GM19239 (cell line): ENCODE results near the gene MOB3B.
"Not testable (repeated sequence)": the region's sequence is repeated elsewhere in the genome, so short reads cannot be mapped to it uniquely, and the experiment has no call there.

Experiments
- DNase-seq: peaks from one replicate; pipeline ENCODE4 v3.0.0; 2011; ENCODE audit warnings: low spot score; ENCODE audit not compliant: insufficient read length
- FAIRE-seq: peaks from 2 replicates; lab custom pipeline; 2011; peaks lifted over from hg19 to GRCh38; lab: Jason Lieb, UNC

Gene MOB3B

GRCh38 chr9:27519466-27520465 lies 9.8 kb downstream of the MOB3B start:
- FAIRE-seq (no peak), DNase-seq (no peak)

GRCh38 chr9:27518809-27519208 lies 10.8 kb downstream of the MOB3B start:
- no peak for DNase-seq
- FAIRE-seq = no peak

DNA sequence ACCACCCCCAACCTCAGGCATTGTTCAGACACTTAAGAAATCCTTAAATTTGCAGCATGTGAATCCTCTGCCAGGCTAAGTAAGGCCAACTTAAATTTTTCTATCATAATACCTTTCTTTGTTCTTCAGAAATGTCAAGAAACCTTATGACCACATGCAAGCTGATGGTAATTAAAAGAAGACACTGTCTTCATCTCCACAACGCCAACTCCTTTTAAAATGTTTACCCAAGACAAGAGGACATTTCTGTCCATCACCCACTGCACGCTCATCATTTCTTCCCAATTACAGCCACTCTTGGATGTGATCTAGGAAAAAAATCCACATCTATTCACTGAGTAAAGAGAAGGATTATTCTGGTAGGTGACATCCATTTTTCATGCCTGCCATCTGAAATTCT lies 11.6 kb downstream of the MOB3B start:
- no peak for FAIRE-seq
- no peak for DNase-seq

DNA sequence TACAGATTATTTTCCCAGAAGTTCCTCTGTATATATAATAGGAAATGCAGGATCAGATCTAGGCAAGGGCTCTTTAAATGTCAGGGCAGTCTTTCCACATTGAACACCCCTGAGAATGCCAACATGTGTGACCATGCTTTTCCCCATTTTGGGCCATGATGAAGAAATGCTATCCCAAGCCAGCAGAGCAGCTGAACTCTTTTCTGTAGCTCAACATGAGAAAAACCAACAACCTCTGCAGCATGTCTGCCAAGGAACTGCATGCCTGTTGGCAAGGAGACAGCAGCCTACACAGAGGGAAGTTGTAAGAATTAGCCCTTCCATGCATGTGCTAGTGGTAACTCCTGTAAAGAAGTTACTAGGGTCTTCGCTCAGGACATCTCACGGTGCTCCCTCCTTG lies 15.1 kb downstream of the MOB3B start:
- DNase-seq (no peak), FAIRE-seq (no peak)

- FAIRE-seq = no peak
- no peak for DNase-seq
Observed at GRCh38 chr9:27511771-27512170, 17.8 kb downstream of the MOB3B start.

DNA sequence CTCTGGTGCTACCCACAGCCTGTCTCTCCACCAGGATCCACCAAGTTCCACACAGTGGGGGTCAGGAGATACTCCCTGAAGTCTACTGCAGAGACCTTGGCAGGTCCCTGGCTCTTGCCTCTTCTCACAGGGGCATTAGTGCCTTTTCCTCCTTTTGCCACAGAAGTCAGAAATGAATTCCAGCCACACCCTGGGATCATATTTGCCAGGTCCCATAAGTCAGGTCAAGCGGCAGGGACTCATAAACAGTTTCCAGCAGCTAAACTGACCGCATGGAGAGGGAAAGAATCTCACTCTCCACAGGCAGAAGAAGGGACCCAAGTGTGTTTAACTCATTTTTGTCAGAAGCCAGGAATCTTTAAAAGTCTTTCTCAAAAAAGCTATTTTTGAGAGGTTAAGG lies 18.8 kb downstream of the MOB3B start:
- DNase-seq (no peak), FAIRE-seq (no peak)

DNA sequence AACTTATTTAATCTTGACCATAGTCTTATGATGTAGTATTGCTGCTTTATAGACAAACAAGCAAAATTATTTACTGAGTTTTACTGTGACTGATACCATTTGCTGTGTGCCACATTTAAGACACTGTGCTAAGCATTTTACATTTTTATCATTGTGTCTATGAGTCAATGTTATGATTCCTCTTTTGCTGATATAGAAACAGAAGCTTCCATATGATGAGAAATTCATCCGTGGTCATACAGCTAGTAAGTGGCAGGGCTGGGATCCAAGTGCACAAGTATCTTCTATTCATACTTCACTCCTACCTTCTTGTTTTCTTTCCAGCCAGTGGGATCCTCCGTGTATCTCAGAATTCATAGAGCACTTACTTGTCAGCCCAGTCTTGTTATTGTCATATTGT lies 22.6 kb downstream of the MOB3B start:
- no peak for FAIRE-seq

GRCh38 chr9:27505744-27506161 lies 23.9 kb downstream of the MOB3B start:
- no peak for DNase-seq
- no peak for FAIRE-seq

More for the DNA sequence above, 22.6 kb downstream of the MOB3B start:
- DNase-seq = no peak

GRCh38 chr9:27504259-27504658 lies 25.4 kb downstream of the MOB3B start:
- FAIRE-seq (no peak), DNase-seq (no peak)

DNA sequence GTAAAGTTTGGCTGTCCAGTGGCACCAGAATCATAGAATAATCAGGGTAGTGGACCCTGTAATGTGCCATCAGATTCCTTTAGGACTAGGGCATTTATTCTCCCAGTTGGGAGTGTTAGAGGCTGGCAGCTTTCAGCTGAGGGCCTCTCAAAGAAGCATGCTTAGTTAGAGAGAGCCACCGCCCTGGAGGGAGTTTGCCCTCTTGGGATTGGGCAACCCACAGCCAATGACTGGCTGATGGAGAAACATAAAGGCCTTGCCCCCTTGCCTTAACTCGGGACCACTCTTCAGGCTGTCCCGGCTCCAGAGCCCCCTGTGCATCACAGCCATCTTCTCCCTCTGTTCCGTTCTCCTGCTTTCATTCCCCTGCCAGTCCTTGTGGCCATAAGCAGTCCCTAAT lies 26.0 kb downstream of the MOB3B start:
- DNase-seq (no peak), FAIRE-seq (no peak)

DNA sequence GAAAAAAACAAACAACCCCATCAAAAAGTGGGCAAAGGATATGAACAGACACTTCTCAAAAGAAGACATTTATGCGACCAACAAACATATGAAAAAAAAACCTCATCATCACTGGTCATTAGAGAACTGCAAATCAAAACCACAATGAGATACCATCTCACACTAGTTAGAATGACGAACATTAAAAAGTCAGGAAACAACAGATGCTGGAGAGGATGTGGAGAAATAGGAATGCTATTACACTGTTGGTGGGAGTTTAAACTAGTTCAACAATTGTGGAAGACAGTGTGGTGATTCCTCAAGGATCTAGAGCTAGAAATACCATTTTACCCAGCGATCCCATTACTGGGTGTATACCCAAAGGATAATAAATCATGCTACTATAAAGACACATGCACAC lies 28.7 kb downstream of the MOB3B start:
- not testable (repeated sequence) for DNase-seq

GRCh38 chr9:27499451-27499850 lies 30.2 kb downstream of the MOB3B start:
- peak; percentile 68 for FAIRE-seq
- DNase-seq = no peak

More for the DNA sequence above, 28.7 kb downstream of the MOB3B start:
- not testable (repeated sequence) for FAIRE-seq

DNA sequence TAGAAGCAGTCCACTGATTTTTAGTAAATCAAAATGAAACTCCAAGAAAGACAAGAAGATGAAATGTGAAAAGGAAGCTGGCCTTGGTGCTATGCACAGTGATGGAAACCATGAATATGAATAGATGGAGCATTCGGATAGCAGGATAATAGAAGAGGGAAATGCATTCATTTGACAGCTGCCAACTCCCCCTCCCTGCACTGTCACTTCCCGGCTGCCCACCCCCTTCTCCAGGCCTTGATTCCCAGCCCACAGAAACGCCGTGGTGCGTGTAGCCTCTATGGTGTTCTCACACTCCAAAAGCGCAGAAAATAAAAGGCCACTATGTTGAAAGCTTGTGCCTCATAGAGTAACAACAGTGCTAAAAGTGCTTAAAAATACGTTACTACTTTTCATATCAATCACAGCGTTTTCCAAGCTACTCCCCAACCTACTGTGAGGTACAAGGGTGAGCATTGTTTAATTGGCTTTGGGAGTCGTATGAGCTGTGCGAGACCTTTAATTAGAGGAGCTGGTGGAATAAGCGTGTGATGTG lies 31.7 kb downstream of the MOB3B start:
- FAIRE-seq (no peak), DNase-seq (no peak)

- FAIRE-seq (no peak), DNase-seq (no peak)
Observed at GRCh38 chr9:27496135-27496504, 33.5 kb downstream of the MOB3B start.

DNA sequence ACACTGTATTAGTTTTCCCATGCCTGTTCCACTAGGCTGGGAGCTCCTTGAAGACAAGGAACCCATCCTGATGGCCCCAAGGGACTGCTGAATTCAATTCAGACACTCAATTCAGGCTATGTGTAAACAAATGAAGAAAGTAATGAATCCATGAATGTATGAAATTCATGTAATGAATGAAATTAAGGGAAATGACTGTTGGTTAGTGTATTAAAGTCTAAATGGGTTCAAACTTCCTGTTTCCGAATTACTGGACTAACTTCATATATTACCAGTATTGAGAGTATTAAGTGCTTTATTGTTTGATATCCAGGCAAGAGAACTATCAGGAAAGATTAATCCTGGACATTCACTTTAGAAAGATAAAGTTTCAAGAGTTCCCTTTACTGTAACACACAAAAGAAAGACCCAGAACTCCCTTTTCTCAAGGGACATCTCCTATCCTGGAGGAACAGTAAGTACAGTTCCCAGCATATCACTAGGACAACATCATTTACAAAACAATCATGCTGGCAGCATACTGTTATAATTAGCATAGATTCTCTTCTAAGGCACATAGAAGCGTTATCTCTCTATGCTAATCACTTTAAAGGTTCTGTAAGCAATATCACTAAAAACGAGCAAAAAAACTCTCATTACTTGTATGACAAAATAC lies 34.0 kb downstream of the MOB3B start:
- DNase-seq (no peak), FAIRE-seq (peak; percentile 56)

GRCh38 chr9:27491154-27491553 lies 38.5 kb downstream of the MOB3B start:
- DNase-seq (no peak), FAIRE-seq (no peak)

DNA sequence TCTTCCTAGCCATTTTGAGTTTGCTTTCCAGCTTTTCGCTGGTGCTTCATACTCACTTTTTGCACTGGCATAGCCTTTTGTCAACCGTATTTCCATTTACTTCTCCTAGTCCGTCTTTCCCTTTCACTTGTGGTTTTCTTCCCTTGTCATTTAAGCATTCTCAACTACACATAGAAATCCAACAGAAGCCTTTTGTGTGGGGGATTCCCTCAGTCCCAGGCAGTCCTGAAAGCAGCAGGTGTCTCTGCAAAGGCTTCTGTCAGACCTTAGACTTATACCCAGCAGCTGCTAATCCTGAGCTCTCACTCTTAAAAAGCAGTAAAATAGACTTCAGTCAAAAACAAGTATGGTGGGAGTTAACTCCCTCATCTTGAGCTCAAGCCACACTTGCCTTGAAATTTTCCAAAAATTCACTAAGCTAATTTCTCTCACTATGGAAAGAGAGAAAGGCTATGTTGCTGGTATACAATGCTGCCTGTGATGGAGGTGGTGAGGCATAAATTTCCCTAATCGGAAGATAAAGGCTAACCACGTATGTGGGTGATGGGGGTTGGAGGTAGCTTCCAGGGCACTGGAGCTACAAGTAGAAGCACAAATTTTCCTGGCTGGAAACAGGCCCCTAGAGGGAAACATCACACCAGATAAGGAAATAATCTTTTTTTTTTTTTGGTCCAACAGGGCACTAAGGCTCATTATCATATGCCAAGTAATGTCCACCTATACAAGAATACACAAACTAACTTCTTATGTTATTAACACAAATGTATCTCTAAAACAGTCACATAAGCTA lies 40.3 kb downstream of the MOB3B start:
- FAIRE-seq (peak; percentile 77), DNase-seq (peak; percentile 33)

- FAIRE-seq (no peak), DNase-seq (no peak)
Observed at GRCh38 chr9:27487927-27488326, 41.7 kb downstream of the MOB3B start.

GRCh38 chr9:27487128-27487640 lies 42.4 kb downstream of the MOB3B start:
- DNase-seq (no peak), FAIRE-seq (peak; percentile 66)

- FAIRE-seq = peak; percentile 98
- DNase-seq = peak; percentile 32
Observed at GRCh38 chr9:27485158-27485557, 44.5 kb downstream of the MOB3B start.
